ENCODE results near the gene APELA. TPM values are rescaled to one million over a fixed set of nuclear protein-coding genes. Genes with fewer than 3 reads are reported as not detected.

Gene APELA, protein sequence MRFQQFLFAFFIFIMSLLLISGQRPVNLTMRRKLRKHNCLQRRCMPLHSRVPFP
- 0.18 and 0.56 TPM in 2 replicates for total RNA-seq
- long read RNA-seq, partial matches to known transcripts = 0 of 2 reads
- long read RNA-seq, other reads (novel, unspliced or antisense) = 0 of 2 reads

DNA sequence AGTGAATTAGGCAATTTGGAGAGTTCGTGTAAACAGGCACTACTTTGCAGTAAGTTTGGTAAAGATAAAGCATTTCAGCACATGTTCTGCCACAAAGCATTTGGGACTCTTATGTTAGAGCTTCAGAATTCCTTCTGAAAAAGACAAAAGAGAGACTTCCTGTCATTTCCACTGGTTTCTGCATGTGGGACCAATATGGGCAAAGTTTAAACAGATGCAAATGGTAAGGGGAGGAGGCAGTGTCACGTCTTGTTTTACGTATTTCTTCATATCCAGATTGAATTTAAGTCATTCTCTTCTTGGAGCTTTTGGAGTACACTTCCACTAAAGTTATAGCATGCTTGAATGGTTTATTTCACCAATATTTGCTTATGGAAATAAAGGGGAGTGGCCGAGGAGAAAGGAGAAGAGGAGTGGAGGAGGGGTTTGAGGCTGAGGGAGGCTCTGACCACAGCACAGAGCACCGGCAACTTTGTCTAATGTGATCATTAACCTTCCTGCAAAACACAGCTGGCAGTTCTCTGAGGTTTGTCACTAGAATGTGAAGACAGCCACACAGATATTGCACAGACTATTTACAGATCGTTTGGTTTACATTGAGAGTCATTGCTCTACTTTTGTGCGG, at the start of gene APELA:
TSS of gene APELA (plus strand) at position 479 of the 625 bp plus-strand sequence. CDS start 154 bp downstream, outside the sequence.
- Mint-ChIP-seq H3K4me3 (peak within 1 kb of the TSS; percentile 66), H3K36me3 (ENCODE audit: low read depth) (no peaks in the 10 kb centered on the region), H3K27ac (ENCODE audit: unreplicated experiment) (peak within 1 kb of the TSS; percentile 90), H3K9me3 (peaks cover 6% of the 10 kb centered on the region), H3K4me1 (peaks cover 47% of the 10 kb centered on the region), H3K27me3 (ENCODE audit: low read depth) (no peaks in the 10 kb centered on the region)
- TF ChIP-seq, protein P1, sequence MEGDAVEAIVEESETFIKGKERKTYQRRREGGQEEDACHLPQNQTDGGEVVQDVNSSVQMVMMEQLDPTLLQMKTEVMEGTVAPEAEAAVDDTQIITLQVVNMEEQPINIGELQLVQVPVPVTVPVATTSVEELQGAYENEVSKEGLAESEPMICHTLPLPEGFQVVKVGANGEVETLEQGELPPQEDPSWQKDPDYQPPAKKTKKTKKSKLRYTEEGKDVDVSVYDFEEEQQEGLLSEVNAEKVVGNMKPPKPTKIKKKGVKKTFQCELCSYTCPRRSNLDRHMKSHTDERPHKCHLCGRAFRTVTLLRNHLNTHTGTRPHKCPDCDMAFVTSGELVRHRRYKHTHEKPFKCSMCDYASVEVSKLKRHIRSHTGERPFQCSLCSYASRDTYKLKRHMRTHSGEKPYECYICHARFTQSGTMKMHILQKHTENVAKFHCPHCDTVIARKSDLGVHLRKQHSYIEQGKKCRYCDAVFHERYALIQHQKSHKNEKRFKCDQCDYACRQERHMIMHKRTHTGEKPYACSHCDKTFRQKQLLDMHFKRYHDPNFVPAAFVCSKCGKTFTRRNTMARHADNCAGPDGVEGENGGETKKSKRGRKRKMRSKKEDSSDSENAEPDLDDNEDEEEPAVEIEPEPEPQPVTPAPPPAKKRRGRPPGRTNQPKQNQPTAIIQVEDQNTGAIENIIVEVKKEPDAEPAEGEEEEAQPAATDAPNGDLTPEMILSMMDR (conservative IDR thresholded peaks at IDR 0.05) = no peak
- DNase-seq (ENCODE audit: low read depth, low spot score) = no peak

DNA sequence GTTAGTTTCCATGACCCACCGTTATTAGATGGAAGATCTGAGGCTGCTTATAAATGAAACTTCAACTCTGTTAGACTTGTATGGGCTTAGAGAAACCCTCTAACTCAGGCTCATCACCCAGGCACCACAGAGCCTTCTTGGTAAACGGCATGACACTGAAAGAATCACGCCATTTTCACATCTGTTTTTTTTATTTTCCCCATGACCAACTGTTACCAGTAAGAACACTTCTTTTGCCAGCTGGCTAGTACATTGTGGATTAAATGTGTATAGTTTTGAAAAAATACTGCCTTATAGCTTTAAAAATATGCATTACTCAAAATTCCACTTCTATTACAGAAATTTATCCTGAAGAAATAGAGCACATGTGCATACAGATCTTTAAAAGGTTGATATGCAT, 48.0 kb upstream of the APELA start:
- TF ChIP-seq, protein P1 (conservative IDR thresholded peaks at IDR 0.05) = no peak
- H3K9me3 Mint-ChIP-seq = no peaks in the 10 kb centered on the region
- H3K4me1 Mint-ChIP-seq = no peaks in the 10 kb centered on the region
- no peak for DNase-seq (ENCODE audit: low read depth, low spot score)
- H3K36me3 Mint-ChIP-seq (ENCODE audit: low read depth) = no peaks in the 10 kb centered on the region
- H3K27ac Mint-ChIP-seq (ENCODE audit: unreplicated experiment) = no peak overlapping the region
- no peak overlapping the region for H3K4me3 Mint-ChIP-seq
- H3K27me3 Mint-ChIP-seq (ENCODE audit: low read depth) = peaks cover 9% of the 10 kb centered on the region

DNA sequence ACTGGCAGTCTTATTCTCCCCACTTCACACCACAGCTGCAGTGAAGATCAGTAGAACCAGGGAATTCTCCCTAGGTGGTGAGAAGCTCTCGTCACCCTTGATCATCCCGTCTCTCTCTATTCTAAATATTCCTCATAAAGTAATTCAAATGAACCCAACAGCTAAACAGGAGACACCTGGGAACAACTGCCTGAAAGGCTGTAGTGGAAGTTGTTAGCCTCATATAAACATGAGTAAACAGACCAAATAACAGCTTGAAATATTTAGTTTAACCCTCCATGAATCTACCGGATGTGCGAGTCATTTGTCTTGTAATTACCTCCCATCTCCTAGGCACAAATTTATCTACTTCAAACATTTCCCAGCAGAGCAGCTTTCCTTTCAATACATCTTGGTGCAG, 30.4 kb upstream of the APELA start:
- DNase-seq (ENCODE audit: low read depth, low spot score) = no peak
- Mint-ChIP-seq H3K9me3 (no peaks in the 10 kb centered on the region), H3K4me3 (no peak overlapping the region), H3K36me3 (ENCODE audit: low read depth) (no peaks in the 10 kb centered on the region), H3K27ac (ENCODE audit: unreplicated experiment) (no peak overlapping the region), H3K4me1 (no peaks in the 10 kb centered on the region), H3K27me3 (ENCODE audit: low read depth) (no peaks in the 10 kb centered on the region)
- TF ChIP-seq, protein P1 (conservative IDR thresholded peaks at IDR 0.05) = no peak

DNA sequence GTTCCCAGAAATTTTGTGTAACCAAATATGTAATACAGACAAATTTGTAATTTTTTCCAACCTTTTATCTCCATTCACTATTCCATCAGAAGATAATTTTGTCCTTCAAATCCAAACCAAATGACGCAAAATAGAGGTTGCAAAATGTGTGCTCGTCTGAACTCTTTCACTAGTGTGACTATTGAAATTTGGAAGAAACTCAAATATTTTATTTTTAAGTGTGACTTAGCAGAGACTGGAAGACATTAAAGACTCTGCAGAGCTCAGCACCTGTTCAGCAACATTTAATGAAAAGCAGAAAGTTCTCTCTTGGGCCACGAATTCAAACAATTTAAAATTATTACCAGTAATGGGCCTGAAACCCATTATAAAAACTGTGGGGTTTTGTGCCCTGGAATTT, 30.0 kb upstream of the APELA start:
- no peaks in the 10 kb centered on the region for H3K4me1 Mint-ChIP-seq
- no peak overlapping the region for H3K4me3 Mint-ChIP-seq
- H3K27ac Mint-ChIP-seq (ENCODE audit: unreplicated experiment) = no peak overlapping the region
- TF ChIP-seq, protein P1 (conservative IDR thresholded peaks at IDR 0.05) = no peak
- no peaks in the 10 kb centered on the region for H3K9me3 Mint-ChIP-seq
- no peaks in the 10 kb centered on the region for H3K27me3 Mint-ChIP-seq (ENCODE audit: low read depth)
- DNase-seq (ENCODE audit: low read depth, low spot score) = no peak
- H3K36me3 Mint-ChIP-seq (ENCODE audit: low read depth) = no peaks in the 10 kb centered on the region

DNA sequence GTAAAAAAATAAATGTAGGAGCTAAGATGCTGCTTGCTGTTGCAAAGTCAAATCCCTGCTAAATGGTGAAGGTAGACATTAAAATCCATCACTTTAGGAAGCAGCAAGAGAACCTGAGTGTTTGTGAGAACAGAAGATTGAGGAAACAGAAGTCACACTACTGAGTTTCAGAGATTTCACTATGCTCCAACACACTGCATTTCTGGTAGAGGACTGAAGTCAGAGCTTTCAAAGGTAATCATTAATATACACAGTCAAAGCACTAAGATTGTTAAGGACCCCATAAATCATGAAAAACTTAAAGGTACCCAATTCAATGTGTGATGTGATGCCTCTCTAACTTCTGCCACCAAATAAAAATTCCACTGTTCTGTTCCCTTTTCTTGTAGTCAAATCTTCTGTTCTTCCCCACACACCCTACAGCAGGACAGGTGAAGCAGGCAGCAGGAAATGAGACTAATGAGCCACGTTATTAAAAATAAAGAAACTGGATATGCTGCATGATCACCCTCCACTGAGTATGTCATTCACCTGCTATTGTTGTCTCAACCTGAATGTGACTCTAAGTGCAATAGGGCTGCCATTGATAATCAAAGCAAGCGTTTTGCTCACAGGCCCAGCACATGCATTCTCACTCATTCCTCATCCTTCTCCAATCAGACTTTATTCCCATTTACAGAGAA, 28.9 kb upstream of the APELA start:
- no peaks in the 10 kb centered on the region for H3K9me3 Mint-ChIP-seq
- no peak overlapping the region for H3K27ac Mint-ChIP-seq (ENCODE audit: unreplicated experiment)
- TF ChIP-seq, protein P1 (conservative IDR thresholded peaks at IDR 0.05) = no peak
- H3K4me3 Mint-ChIP-seq = no peak overlapping the region
- no peaks in the 10 kb centered on the region for H3K4me1 Mint-ChIP-seq
- H3K27me3 Mint-ChIP-seq (ENCODE audit: low read depth) = no peaks in the 10 kb centered on the region
- DNase-seq (ENCODE audit: low read depth, low spot score) = no peak
- no peaks in the 10 kb centered on the region for H3K36me3 Mint-ChIP-seq (ENCODE audit: low read depth)

All from neural crest cell (in vitro differentiated cells).